ENCODE measurements around the gene SLC10A1. TPM values are rescaled to one million over a fixed set of nuclear protein-coding genes. Genes with fewer than 3 reads are reported as not detected.

SLC10A1 gene
- polyA plus RNA-seq, 4 donors: 0.08 to 0.23 (median 0.15) TPM

DNA sequence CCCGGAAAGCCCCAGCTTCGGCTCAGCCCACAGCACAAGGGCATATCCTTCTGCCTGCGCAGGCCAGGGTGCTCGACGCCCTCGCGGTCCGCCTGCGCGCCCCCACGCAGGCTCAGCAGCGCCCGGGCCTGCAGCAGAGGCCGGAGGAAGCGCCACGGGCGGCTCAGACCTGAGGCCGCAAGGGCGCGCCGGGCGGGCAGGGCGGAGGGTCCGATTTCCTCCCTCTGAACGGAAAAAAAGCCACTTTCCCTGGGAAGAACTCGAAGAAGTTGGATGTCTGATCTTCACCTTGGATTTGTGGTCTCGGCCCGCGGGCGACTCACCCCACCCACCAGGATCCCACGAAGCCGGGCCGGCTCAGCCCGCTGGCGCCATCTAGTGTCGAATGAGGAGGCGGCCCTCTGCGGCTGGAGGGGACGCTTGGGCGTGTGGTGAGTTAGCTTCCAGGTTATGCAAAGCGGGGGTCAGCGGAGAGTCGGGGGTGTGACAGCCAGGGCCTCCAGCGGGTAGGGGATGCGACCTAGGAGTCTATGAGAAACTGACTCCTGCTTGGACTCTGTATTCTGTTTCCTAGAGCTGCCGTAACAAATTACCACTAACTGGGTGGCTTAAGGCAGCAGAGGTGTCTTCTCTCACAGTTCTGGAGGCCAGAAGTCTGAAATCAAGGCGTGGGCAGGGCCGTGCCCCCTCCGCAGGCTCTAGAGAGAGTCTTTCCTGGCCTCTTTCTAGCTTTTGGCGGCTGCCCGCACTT, 70.1 kb downstream of the SLC10A1 start:
- peak in 1 of 4 donors; percentile 68 for DNase-seq (ENCODE audit: low read depth in 4 of 4, low spot score in 3 of 4)

Other genes starting within 250 kb of the SLC10A1 start
- gene CCDC177, start 222.4 kb downstream of the SLC10A1 start, polyA plus RNA-seq (ENCODE audit: insufficient read length in 4 of 4): under 1 TPM in 3 of 4 donors, not detected in 1; 0.06 to 0.13 (median 0.07) TPM
- 10 to 100 TPM; 19.6 to 23.3 (median 21.7) TPM for gene SUSD6, start 185.6 kb downstream of the SLC10A1 start, polyA plus RNA-seq (ENCODE audit: insufficient read length in 4 of 4)
- 100 to 1,000 TPM; 523 to 618 (median 580) TPM for gene SRSF5, start 30.1 kb downstream of the SLC10A1 start, polyA plus RNA-seq (ENCODE audit: insufficient read length in 4 of 4)
- gene SMOC1, start 82.2 kb upstream of the SLC10A1 start, polyA plus RNA-seq (ENCODE audit: insufficient read length in 4 of 4): 1 to 10 TPM; 1.8 to 2.7 (median 2.1) TPM

All from right renal pelvis (tissue), 4 donors.